Measurements from ENCODE around the gene TSPAN9. TPM values are rescaled to one million over a fixed set of nuclear protein-coding genes. Genes with fewer than 3 reads are reported as not detected.

Gene TSPAN9
- total RNA-seq, 1 experiment from 2014 or later, result 13.2 TPM

- POLR2A ChIA-PET, result no interaction called here
- no peaks in the 10 kb centered on the region for H4K20me1 ChIP-seq (ENCODE audit: insufficient read depth)
- RAD21 ChIA-PET (ENCODE audit: low non-redundant PET in 1 of 2, low total read pairs in 2 of 2, uncharacterized antibody in 2 of 2, unreplicated experiment in 2 of 2), result no interaction called here
- CTCF ChIA-PET, result no interaction called here
- no peak overlapping the region for H2AFZ ChIP-seq (ENCODE audit: low read depth, low read length, poor library complexity, severe bottlenecking)
- no peaks in the 10 kb centered on the region for H3K36me3 ChIP-seq (ENCODE audit: control insufficient read depth in 1 of 2, insufficient read depth in 2 of 2, low read length in 2 of 2)
- no TSS peak for BruUV-seq (replicated peaks)
- intact Hi-C loops (cut with micrococcal nuclease), result no loop called here
- no peak for DNase-seq (ENCODE audit: low read depth, low spot score)
- H3K9me3 ChIP-seq (ENCODE audit: control insufficient read depth in 1 of 2, insufficient read depth in 1 of 2, low read depth in 1 of 2, low read length in 2 of 2), result no peaks in the 10 kb centered on the region
- H3K27me3 ChIP-seq (ENCODE audit: insufficient read depth, low read length), result no peaks in the 10 kb centered on the region
- no peak overlapping the region for H3K9ac ChIP-seq (ENCODE audit: low read length)
- H3K4me1 ChIP-seq (ENCODE audit: control insufficient read depth in 1 of 2, insufficient read depth in 2 of 2, low read length in 2 of 2), result peaks cover 11 to 16% of the 10 kb centered on the region in 2 experiments
- ATAC-seq, result no peak; the same call in 1 of the 2 replicates
- no peak overlapping the region for H3K4me3 ChIP-seq (replicated peaks in 1 of 2; ENCODE audit: low read depth in 1 of 2, low read length in 2 of 2)
- H3K4me2 ChIP-seq (ENCODE audit: low read length), result no peak overlapping the region
- TF ChIP-seq EZH2 (IDR thresholded peaks at IDR 0.05) (no peak), YY1 (IDR thresholded peaks at IDR 0.05; ENCODE audit: extremely low read depth, insufficient replicate concordance, low read depth, low read length) (no peak), SP1 (IDR thresholded peaks at IDR 0.05; ENCODE audit: low read depth) (no peak), CTCF (IDR thresholded peaks at IDR 0.05 in 2 of 3, conservative IDR thresholded peaks at IDR 0.05 in 1 of 3; ENCODE audit: borderline replicate concordance in 1 of 3, insufficient read depth in 1 of 3, low read depth in 2 of 3, low read length in 2 of 3) (no peak), POLR2A (IDR thresholded peaks at IDR 0.05; ENCODE audit: borderline replicate concordance, extremely low read depth, insufficient read depth, insufficient read length) (no peak), REST (IDR thresholded peaks at IDR 0.05; ENCODE audit: low read depth) (no peak), ZFX (IDR thresholded peaks at IDR 0.05) (no peak), ELF1 (IDR thresholded peaks at IDR 0.05; ENCODE audit: borderline replicate concordance, low read depth) (no peak), EGR1 (IDR thresholded peaks at IDR 0.05; ENCODE audit: low read depth) (no peak), POLR2AphosphoS5 (IDR thresholded peaks at IDR 0.05; ENCODE audit: low read depth, low read length) (no peak), CEBPB (IDR thresholded peaks at IDR 0.05; ENCODE audit: low read depth) (no peak)
- H3K27ac ChIP-seq (ENCODE audit: low read depth, low read length), result no peak overlapping the region
- H3K79me2 ChIP-seq (ENCODE audit: insufficient read depth, low read length), result 0 out of 2 replicates have a peak, but pooled peaks cover 3% of the 10 kb centered on the region
- no peaks in the 10 kb centered on the region for H3K9me2 ChIP-seq (ENCODE audit: insufficient read depth)
Observed at GRCh38 chr12:3097186-3097804, 20.1 kb downstream of the TSPAN9 start.

Data from HCT116 (cell line).